Measurements from ENCODE around the gene LGI4.

LGI4 gene

GRCh38 chr19:35178701-35179100, 43.8 kb upstream of the LGI4 start:
- Histone ChIP-seq H3K79me2 (ENCODE audit: control insufficient read depth, low read length) (no peaks in the 10 kb centered on the region), H3F3A (ENCODE audit: control insufficient read depth, insufficient read depth) (no peaks in the 10 kb centered on the region), H3K4me1 (ENCODE audit: control insufficient read depth, low read length) (no peaks in the 10 kb centered on the region), H3K4me2 (ENCODE audit: low read length) (no peak overlapping the region), H3K9me2 (replicated peaks; ENCODE audit: control insufficient read depth, low read length) (no peaks in the 10 kb centered on the region), H4K20me1 (ENCODE audit: control insufficient read depth, insufficient read depth, low read depth, low read length) (no peaks in the 10 kb centered on the region), H3K9me3 (ENCODE audit: control insufficient read depth, insufficient read depth, low read length) (peaks cover 9% of the 10 kb centered on the region), H3K36me3 (ENCODE audit: control insufficient read depth, low read length) (no peaks in the 10 kb centered on the region), H3K4me3 (ENCODE audit: low read length) (no peak overlapping the region), H3K27ac (ENCODE audit: low read depth, low read length) (no peak overlapping the region), H3K27me3 (ENCODE audit: control insufficient read depth, low read length) (peaks cover 2% of the 10 kb centered on the region; the same call in 1 of the 2 replicates)
- no peak for TF ChIP-seq EZH2phosphoT487 (IDR thresholded peaks at IDR 0.05; ENCODE audit: borderline replicate concordance, low read length)
- no peak for TF ChIP-seq CTCF (IDR thresholded peaks at IDR 0.05; ENCODE audit: low read depth, low read length, poor library complexity, severe bottlenecking)

DNA sequence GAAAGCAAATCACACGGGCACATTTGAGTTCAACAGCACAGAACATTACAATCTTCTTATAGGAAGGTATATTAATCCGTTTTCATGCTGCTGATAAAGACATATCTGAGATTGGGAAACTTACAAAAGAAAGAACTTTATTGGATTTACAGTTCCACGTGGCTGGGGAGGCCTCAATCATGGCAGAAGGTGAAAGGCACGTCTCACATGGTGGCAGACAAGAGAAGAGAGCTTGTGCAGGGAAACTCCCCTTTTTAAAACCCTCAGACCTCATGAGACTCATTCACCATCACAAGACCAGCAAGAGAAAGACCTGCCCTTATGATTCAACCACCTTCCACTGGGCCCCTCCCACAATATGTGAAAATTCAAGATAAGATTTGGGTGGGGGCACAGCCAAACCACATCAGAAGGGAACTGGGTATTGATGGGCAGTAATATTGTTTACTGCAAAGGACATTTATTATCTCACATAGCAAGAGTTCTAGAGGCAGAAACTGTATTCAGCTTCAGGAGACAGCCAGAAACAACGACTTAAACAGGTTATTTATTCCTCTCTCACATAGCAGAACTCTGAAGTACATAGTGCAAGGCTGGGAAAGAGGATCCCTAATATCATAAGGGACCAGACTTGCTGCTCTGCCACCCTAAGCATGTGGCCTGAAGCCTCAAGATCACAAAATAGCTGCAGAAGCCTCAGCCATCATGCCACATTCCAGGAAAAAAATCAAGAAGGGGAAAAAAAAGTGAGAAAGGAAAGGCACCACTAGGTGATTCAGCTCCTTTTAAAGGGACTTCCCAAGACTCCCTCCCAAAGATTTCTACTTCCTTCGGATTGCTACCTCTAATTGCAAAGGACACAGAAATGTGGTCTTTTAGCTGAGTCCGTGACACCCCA, 42.8 kb upstream of the LGI4 start:
- Histone ChIP-seq H3K27me3 (ENCODE audit: control insufficient read depth, low read length) (peaks cover under 1% of the 10 kb centered on the region; the same call in 1 of the 2 replicates), H3F3A (ENCODE audit: control insufficient read depth, insufficient read depth) (no peaks in the 10 kb centered on the region), H3K4me1 (ENCODE audit: control insufficient read depth, low read length) (no peaks in the 10 kb centered on the region), H3K79me2 (ENCODE audit: control insufficient read depth, low read length) (no peaks in the 10 kb centered on the region), H3K9me3 (ENCODE audit: control insufficient read depth, insufficient read depth, low read length) (peaks cover 9% of the 10 kb centered on the region), H3K9me2 (replicated peaks; ENCODE audit: control insufficient read depth, low read length) (no peaks in the 10 kb centered on the region), H3K27ac (ENCODE audit: low read depth, low read length) (no peak overlapping the region), H3K4me3 (ENCODE audit: low read length) (no peak overlapping the region), H3K4me2 (ENCODE audit: low read length) (no peak overlapping the region), H4K20me1 (ENCODE audit: control insufficient read depth, insufficient read depth, low read depth, low read length) (no peaks in the 10 kb centered on the region), H3K36me3 (ENCODE audit: control insufficient read depth, low read length) (no peaks in the 10 kb centered on the region)
- no peak for TF ChIP-seq CTCF (IDR thresholded peaks at IDR 0.05; ENCODE audit: low read depth, low read length, poor library complexity, severe bottlenecking)

GRCh38 chr19:35176181-35176570, 41.3 kb upstream of the LGI4 start:
- Histone ChIP-seq H3K4me2 (ENCODE audit: low read length) (no peak overlapping the region), H3K4me1 (ENCODE audit: control insufficient read depth, low read length) (peaks cover 12% of the 10 kb centered on the region)

More at GRCh38 chr19:35176181-35176570, 41.3 kb upstream of the LGI4 start:
- Histone ChIP-seq H3K9me3 (ENCODE audit: control insufficient read depth, insufficient read depth, low read length) (peaks cover 9% of the 10 kb centered on the region), H3K36me3 (ENCODE audit: control insufficient read depth, low read length) (no peaks in the 10 kb centered on the region), H4K20me1 (ENCODE audit: control insufficient read depth, insufficient read depth, low read depth, low read length) (no peaks in the 10 kb centered on the region), H3K9me2 (replicated peaks; ENCODE audit: control insufficient read depth, low read length) (no peaks in the 10 kb centered on the region), H3K27me3 (ENCODE audit: control insufficient read depth, low read length) (no peaks in the 10 kb centered on the region), H3K27ac (ENCODE audit: low read depth, low read length) (no peak overlapping the region), H3K79me2 (ENCODE audit: control insufficient read depth, low read length) (no peaks in the 10 kb centered on the region), H3F3A (ENCODE audit: control insufficient read depth, insufficient read depth) (no peaks in the 10 kb centered on the region; the same call in 1 of the 2 replicates), H3K4me3 (ENCODE audit: low read length) (no peak overlapping the region)
- TF ChIP-seq EZH2phosphoT487 (IDR thresholded peaks at IDR 0.05; ENCODE audit: borderline replicate concordance, low read length) (no peak), CTCF (IDR thresholded peaks at IDR 0.05; ENCODE audit: low read depth, low read length, poor library complexity, severe bottlenecking) (no peak)

Data from DOHH2 (cell line).